HG03565 (cell line): ENCODE measurements around the gene SYT7.

Experiments used
- ATAC-seq: cut with Tn5 transposase; IDR thresholded peaks from one replicate; pipeline ENCODE4 v1.9.1; 2021; ENCODE audit warnings: mild to moderate bottlenecking, moderate library complexity; ENCODE audit not compliant: unreplicated experiment

SYT7 gene

DNA sequence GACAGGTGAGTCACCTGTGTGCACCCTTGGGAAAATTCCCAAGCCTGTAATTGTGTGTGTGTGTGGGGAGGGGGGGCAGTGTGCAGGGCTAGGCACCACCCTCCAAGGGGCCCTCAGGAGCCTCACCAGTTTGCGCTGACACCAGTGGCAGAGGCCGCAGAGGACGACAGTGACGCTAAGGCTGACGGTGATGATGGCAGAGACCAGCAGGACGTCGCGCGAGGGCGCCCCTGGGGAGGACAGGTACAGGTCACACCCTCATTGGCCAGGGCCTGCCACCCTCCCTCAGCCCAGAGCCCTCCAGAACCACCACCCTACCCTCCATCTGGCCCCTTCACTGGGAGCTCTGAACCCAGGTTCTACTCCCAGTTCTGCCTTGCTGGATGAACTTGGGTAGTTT, 24.9 kb downstream of the SYT7 start:
- ATAC-seq: no peak

DNA sequence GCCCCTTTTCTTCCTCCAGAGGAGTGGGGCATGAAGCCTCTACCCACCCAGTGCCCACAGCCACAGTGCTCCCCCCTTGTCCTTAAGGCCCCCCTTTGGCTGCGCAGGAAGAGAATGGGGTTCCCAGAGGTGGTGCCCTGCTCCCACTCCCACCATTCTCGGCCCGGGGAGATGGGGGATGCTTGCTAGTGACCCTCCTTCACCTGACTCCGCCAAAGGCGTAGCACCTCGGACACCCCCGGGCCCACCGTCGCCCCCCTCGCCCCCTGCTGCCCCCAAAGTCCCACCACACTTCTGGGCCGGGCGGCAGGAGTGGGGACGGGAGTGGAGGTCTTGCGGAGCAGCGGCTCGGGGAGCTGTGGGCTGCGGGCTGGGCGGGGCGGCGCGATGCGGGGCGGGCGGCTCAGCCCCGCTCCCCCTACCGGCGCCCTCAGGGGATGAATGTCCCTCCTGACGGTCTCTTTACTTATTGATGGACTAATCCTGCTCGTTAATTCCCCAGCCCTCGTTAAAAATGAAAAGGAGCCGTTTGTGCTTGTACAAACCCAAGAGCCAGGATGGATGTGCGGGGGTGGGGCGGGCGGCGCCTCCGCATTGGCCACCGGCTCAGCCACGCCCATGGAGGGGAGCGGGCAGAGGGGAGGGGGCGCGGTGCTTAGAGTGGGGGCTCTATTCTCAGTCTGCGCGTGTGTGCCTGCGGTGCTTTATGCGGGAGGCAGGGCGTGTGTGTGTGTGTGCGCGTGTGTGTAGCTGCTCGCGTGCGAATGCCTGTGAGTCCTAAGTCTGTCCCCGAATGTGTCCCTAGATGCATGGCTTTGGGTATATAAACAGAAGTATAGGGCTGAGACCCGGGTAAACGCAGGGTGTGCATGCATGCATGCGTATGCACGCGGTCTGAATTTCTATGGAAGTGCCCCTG, 25.6 kb downstream of the SYT7 start:
- no peak for ATAC-seq

DNA sequence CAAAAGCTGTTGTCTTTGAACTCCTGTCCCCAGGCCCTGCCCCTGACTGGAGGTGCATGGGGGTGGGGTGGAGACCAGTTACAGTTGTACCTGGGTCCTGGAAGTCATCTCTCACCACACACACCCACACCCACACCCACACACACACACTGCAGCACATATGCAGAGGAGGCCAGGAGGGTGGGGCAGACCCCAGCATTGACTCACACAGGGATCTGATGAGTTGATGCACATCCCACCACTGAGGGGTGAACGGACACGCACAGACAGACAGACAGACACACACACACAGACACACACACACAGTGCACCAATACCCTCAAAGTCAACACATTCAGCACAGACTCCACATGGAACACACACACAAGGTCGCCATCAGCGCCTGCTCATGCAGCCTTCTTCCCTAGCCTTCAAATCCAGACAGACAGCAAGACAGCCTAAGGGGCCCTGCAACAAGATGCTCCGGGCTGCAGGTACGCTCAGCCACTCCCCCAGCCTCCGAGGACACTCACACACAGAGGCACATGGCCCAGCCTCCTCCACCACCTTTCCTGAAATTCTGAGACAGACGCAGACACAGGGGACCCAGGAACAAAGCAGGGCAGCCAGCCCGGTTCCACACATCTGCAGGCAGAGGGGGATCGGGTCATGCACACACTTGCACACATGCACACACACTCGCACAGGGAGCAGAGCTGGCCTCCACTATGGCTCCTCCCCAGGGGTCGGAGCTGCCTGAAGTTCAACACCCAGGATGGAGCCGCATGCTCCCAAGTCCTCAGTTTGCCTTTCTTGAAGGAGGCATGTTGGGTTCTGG, 26.5 kb downstream of the SYT7 start:
- no peak for ATAC-seq

DNA sequence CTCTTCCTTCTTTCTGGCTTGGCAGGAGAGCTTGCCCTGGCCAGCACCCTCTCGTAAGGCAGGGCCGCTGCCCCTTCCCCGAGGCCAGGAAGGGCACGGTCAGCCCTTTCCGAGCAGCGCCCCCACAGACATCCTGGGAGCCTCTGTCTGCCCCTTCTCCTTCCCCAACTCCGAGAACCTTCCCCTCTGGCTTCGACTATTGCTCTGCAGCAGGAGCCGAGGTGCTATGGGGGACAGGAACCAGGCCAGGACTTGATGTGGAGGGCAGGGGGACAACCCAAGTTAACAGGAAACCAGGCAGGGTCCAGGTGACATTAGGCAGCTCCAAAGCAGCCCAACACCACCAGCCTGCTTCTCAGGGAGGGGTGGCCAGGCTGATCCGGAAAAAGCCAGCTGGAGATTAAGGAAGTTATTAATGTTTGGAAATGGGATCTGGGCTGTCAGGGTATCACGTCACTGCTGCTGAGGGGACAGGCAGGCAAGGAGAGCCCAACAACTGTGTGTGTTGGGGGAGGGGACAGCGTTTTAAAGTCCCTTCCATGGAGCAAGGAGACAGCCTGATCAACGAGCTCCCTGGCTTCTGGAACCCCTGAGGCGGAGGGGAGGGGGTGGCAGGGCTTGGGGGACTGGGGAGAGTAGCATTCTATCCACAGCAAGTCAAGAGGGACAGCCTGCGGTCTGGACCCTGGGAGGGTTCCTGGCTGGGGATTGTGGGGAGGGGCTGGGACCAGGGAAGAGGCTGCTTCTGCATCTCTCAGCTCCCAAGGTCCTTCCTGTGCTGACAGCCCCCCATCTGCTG, 27.3 kb downstream of the SYT7 start:
- ATAC-seq: no peak

DNA sequence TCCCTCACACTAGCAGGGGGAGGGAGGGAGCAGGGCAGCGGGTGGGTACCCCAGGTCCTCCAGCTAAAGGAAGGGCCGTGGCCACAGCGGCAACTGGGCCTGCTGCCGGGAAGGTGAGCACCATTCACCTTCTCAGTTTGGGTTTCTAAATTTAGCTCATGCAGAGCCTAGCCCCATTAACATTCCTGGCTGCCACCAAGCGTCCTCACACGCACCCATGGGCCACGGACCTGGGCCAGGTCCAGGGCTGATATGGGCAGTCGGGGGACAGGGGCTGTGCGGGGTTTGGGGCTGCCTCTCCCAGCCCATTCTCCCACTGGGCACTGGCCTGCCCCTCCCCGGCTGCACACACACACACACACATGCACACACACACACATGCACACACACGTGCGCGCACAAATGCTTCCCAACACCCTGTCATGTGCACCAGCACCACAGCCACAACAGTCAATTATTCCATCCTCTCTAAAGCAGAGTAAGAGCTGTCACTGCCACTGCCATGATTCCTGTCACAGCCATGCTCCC, 28.7 kb downstream of the SYT7 start:
- ATAC-seq: no peak

DNA sequence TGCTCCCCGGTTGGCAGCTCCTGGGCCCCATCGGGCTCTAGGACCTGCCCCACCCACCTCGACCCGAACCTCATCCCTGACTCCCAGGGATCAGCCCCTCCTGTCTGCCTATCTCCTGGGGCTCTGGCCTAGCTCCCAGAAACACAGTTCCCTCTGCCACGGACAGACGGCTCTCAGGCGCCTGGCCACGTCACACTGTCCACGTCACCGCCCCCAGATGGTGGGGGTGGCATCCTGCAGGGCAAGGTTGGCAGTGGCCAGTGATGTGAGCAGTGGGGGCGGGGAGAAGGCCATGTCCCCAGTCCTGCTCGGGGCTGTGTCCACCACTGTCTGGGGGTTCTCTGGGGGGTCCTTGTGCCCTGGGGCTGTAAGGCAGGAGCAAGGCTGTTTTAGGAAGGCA, 29.2 kb downstream of the SYT7 start:
- ATAC-seq: no peak

DNA sequence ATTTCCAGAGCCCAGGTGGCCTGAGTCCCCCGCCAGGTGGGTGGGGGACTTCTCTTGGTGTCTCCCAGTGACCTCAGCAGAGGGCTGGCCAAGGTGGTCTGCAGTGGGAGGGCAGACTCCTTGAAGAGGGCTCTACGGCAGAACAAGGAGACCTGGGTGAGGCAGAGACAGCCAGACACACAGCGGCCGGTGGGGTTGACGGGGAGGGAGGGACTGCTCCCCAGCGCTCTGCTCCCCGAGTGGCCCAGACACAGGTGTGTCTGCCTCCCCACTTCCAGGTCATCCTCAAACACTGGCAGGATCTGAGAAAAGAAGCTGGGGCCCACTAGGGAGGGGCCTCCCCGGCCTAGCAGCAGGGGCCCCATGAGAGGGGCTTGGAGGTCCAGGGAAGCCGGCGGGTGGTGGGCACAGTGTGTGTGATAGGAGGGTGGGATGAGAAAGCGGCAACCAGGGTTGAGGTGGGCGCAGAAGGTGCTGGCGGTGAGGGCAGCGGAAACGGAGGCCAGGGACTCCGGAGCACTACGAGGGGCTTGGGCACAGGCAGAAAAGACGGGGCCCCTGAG, 30.1 kb downstream of the SYT7 start:
- no peak for ATAC-seq

DNA sequence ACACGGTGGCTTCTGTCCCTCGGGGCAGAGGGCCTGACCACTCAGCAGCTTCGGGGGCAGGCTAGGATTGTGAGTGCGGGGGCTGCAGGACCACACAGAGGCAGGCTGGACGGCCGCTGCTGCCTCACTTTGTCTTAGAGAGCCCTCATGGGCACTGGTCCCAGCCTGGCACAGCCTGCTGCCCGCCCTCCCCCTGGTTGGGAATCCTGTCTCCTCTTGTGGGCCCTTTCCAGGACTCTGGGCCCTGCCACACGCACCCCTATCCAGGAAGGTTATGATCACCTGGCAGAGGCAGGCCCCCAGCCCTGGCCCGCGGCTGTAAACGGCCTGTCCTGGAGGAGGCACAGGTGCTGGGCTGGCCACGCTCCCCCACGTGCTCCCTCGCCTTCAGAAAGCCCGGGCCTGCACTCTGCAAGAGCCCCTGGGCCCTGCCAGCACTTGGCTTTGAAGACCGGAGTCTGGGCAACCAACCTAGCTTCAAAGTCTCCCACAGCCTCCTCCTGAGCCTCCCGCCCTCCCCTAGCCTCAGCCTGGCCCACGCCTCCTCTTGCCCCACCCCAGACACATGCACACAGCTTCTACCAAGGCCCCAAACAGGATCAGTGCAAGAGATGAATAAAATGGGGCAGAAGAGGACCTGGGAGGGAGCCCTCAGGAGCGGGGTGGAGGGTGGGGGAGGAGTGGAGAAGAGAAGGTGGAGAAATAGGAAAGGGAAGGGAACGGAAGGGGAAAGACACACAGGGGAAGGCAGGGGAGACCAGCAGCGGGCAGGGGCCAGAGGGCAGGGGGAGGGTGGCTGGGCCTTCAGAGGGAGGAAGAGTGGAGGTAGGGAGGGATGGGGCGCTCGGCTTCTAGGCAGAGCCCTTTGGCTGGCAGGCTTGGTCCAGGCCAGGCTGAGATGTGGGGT, 31.0 kb downstream of the SYT7 start:
- ATAC-seq: no peak

DNA sequence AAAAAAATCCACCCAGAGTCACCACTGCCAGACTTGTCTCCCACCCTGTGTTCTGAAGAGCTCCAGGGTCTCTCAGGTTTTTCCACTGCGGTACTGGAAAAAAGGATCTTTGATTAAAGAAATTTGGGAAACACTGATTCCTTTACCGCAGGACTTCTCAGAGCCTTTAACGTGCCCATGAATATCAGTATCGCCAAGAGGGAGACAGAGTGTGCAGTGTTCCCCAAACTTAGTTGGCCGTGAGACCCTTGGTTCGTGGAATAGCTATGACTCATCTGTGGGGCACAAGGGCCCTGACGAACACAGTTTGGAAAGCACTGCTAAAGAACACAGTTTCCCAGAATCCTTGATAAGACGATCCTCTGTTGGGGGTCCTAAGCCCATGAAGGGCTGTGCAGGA, 31.7 kb downstream of the SYT7 start:
- ATAC-seq: no peak

DNA sequence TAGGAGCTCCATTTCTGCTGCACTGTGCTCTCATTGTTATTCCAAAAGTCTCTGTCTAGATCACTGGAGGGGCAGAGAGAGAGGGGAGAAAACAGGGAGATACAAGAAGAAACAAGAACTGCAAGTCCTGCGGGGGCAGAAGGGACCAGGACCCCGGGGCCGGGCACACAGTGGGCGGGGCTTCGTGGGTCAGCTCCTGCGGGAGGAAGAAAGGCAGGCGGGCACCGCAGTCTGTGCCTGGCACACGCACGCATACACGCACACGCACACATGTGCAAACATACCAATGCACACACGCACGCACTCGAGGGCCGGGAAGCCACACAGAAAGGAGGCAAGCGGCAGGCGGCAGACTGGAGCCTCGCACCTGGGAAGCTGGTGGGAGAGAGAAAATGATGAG, 33.6 kb downstream of the SYT7 start:
- ATAC-seq: no peak

DNA sequence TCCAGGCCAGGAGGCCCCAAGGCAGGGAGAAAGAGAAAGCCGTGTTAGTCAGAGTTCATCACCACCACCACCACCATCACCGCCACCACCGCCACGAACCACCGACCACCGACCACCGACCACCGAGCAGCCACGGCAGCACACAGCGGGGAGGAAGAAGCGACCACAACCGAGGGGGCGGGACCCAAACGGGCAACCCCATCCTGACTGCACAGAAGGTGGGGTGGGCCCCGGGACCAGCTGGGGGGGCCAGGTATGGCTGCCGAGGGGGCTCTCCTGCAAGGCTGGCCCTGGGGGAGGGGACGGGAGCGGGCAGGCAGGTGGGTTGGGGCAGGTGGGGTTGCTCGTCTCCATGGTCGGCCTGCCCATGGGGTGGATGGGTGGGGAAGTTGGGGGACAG, 34.2 kb downstream of the SYT7 start:
- ATAC-seq: no peak

DNA sequence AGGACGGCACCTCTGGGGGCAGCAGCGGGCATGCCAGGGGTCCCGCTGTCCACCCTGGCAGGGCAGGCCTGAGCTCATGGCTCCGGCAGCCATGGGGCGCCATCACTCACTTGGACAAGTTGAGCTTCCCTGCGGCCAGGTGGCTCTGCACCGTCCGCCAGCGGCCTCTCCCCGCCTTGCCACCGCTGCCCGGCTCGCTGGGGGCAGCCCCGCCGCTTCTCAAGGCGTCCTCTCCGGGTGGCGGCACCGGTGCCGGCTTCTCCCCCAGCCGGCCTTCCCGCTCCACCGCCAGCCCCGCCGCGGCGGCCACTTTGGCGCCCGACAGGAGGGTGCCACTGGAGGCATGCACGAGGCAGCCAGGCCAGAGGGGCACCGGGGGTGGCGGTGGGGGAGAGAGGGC, 35.0 kb downstream of the SYT7 start:
- no peak for ATAC-seq

DNA sequence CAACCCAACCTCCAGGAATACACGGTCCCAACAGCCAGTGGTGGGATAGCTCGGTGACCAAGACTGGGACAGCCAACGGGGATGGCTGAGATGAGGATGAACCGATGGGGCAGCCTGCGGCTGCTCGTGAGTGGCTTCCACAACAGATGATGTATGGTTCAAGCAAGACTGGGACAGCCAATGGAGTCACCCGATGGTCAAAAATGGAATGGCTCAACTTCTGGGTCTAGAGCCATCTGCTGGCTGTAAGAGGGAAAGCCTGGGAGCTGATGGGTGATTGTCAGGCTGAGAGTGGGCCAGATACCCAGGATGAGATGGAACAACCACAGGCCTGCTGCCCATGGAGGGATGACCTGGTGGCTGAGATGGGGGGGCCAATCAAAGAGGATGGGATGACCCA, 35.5 kb downstream of the SYT7 start:
- no peak for ATAC-seq

DNA sequence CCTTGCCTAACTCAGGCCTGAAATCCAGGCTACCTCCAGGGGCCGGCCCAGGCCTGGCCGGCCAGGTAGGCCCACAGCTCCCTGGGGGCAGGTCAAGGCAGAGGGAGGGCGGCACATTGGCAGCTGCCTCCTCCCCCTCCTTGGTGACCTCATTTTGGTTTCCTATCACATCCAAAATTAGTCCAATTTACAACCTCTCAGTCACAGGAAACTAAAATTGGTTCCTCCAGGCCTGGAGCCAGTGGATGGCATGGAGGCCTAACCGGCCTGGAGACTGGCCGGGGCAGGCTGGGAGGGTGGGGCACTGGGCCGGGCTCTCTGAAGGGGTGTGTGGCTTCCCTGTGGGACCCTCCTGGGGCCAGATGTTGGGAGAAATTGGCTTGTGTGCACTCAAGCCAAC, 36.4 kb downstream of the SYT7 start:
- no peak for ATAC-seq

DNA sequence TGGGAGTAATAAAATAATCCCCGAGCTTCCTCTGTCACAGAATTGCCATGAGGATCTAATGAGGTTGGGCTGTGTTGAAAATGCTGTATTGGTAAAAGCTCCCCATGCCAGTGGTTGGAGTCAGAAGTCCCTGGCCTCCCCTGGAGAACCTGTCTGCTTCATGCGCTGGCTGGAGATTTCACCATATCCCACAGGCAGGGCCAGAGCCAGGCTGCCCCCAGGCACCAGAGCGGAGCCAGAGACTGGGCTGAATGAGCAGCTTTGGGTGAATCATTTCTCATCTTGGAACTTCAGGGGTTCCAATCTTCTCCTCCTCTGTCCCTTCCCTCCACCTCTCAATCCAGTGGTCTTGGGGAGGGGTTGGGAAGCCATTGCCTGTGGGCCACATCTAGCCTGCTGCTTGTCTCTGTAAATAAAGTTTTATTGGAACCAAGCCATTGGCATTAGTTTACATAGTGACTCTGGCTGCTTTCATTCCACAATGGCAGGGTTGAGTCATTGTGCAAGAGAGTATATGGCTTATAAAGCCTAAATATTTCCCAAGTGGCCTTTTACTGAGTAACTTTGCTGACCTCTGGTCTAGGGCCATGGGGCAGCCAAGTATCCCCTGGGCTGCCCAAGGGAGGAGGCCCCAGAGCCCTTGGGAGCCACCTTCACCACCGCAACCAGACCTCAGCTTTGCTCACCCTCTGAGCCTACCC, 37.1 kb downstream of the SYT7 start:
- no peak for ATAC-seq

DNA sequence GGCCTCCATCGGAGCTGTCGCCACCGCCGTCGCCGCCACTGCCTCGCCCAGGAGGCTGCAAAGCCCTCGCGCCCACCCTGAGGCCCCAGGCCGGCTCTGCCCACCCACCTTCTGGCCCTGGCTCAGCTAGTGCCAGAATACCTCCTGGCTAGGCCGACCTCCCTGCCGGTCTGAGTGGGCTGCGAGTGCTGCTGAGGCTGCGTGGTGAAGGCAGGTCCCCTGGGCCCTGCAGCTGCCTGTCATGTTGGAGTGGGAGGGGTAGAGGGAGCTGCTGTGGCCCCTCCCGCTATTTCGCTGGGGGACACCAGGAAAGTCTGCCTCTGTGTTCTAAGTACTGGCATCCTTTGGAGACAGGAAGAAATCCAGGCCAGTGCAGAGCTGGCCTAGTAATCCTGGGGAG, 38.2 kb downstream of the SYT7 start:
- ATAC-seq: no peak

DNA sequence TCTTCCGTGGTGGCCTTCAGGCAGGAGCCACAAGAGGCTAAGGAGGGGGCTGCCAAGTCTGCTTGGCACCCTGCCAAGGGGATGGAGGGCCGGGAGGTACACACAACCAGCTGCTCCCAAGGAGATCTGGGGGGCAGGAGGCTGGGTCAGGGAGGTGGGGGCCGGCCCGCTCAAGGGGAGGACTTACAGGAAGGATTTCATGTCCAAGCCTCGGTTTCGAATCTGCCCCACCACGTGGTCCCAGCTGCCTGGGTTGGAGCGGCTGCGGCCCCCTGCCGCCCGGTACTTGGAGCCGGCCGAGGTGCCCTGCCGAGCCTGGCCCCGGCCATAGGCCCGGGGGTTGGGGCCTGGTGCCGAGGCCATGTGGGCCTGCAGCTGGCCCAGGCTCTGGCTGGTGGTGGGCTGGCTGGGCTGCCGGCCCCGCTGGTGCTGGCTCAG, 38.8 kb downstream of the SYT7 start:
- no peak for ATAC-seq

DNA sequence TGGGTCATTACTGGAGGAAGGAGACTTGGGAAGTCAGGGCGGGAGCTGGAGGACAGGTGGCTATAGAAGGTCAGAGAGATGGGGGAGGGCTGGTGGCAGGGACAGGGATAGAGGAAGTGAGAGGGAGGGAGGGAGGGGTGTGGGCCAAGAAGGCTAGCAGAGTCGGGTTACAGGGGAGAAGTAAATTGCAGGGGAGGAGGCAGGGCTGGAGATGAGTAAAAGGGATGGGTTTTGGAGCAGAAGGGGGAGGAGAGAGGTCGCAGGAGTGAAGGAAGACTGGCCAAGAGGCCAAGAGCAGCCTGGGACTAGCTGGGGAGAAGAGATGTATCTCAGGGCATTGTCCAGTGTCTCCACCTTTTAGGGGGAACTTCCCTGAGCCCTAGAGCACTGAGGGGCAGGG, 39.3 kb downstream of the SYT7 start:
- ATAC-seq: no peak

DNA sequence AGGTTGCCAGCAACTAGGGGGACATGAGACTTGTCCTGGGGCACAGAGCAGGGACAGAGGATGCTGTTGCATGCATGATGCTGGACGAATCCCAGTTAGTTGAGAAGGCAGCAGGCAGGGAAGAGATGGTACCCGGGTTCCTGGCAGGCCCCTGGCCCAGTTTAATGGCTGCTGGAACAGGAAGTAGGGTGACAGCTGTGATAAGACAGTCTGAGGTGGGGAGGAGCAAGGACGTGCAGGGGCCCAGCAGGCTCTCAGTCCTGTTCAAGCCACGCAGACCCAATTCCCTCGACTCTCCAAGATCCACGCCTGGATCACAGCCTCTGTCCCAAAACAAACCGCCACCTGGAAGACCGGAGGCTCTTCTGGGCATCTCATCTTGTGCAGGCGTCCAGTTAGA, 40.3 kb downstream of the SYT7 start:
- no peak for ATAC-seq
